ENCODE results near the gene ANKK1.

ANKK1 gene

DNA sequence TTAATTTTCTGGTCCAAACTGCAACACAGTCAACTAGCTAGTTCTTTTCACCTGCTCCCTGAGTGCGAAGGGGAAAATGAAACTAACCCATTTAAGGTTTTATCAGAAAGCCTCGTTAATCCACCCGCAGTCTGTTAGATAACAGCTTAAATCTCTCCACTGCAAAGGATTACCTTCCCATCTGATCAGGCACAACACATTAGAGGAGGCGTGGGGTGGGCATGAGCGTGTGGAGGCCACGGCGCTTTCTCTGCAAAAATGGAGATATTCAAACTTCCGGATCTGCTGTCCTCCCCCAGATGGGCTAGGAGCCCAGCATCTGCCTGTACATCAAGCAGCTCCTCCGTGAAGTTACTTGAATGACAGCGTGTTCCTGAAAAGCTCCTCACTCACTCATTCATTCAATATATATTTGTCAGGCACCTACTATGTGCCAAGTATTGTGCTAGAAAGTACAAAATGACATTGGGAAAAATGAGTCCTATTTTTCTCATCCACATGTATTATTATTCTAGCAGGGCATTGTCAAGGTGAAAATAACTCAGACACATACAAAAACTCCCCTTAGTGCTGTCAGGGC lies 13.5 kb upstream of the ANKK1 start:
- no peak for TF ChIP-seq CTCF (IDR thresholded peaks at IDR 0.05; ENCODE audit: low read depth, low read length, missing control alignments)
- in situ Hi-C loops (cut with HindIII; ENCODE audit: low sequenced_read_pairs), result no loop called here
- no peak overlapping the region for H3K4me3 ChIP-seq (ENCODE audit: low read depth, low read length)
- no peak for DNase-seq (ENCODE audit: low read depth)

DNA sequence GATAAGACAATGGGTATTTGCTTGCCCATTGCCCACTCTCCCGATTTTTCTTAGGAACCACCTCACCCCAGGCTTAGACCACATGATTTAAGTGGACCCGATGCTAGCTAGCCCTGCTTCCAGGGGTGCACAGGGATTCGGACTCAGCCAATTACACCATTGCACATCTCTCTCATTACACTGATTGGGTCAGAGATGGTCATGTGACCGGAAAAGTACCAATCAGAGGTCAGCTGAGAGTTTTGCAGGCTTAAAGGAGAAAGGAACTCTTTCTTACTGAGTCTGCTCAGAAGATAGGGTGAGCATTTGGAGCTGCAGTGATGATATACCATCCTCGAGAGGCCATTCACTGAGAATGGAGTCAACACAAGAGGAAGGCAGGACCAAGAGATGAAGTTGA lies 12.2 kb upstream of the ANKK1 start:
- no peak for TF ChIP-seq CTCF (IDR thresholded peaks at IDR 0.05; ENCODE audit: low read depth, low read length, missing control alignments)
- no peak overlapping the region for H3K4me3 ChIP-seq (ENCODE audit: low read depth, low read length)
- in situ Hi-C loops (cut with HindIII; ENCODE audit: low sequenced_read_pairs), result no loop called here
- no peak for DNase-seq (ENCODE audit: low read depth)

DNA sequence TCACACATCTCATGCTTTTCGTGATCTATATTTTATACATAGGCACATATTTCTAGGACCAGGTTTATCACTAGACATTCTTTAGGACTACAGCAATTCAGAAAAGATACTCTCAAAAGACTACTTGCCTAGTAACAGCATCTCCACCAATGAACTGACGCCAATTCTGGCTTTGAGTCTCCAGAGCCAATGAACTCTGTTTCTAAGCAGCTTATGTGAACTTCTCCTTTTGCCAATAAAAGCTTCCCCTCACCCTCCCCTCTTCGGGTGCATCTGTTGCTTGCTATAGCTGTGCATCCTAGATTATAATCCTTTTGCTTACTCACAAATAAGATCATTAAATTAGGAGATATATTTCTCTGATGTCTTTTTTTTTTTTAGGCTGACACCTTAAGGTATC lies 11.4 kb upstream of the ANKK1 start:
- no peak for DNase-seq (ENCODE audit: low read depth)
- in situ Hi-C loops (cut with HindIII; ENCODE audit: low sequenced_read_pairs), result no loop called here
- no peak for TF ChIP-seq CTCF (IDR thresholded peaks at IDR 0.05; ENCODE audit: low read depth, low read length, missing control alignments)
- H3K4me3 ChIP-seq (ENCODE audit: low read depth, low read length), result no peak overlapping the region

DNA sequence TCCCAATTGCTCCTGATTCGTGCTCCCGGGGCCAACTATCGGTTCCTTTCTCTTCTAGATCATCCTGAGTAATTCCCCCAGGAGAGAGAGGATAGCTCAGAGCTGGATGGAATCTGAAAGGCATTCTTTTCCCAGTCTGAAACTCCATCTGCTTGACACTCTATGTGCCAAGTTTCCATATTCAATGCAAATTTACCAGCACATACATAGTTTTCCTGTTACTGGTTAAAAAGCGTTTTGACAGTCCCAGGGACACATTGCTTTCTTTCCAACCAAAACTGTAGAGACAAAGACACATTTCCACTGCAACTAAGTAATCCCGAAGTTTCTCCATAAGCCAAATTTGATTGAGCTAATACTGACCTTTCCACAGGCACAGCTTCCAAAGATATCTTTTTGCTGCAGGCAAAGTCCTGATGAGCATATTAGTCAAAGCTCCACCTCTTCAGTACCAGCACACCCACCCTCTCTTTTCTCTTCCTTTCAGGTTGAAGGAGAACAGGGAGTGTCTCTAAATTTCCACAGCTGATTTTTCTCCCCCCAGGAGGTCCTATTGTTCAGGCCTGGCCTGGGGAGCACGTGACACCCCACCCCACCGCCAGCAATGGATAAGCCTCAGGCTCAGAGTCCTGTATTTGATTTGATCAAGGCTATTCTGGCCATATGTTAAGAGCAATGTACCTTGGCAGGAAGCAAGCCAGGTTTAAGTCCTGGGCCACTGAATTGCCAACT lies 9.7 kb upstream of the ANKK1 start:
- DNase-seq (ENCODE audit: low read depth), result no peak
- no peak overlapping the region for H3K4me3 ChIP-seq (ENCODE audit: low read depth, low read length)
- no peak for TF ChIP-seq CTCF (IDR thresholded peaks at IDR 0.05; ENCODE audit: low read depth, low read length, missing control alignments)
- in situ Hi-C loops (cut with HindIII; ENCODE audit: low sequenced_read_pairs), result no loop called here

- H3K4me3 ChIP-seq (ENCODE audit: low read depth, low read length), result no peak overlapping the region
- in situ Hi-C loops (cut with HindIII; ENCODE audit: low sequenced_read_pairs), result no loop called here
- TF ChIP-seq CTCF (IDR thresholded peaks at IDR 0.05; ENCODE audit: low read depth, low read length, missing control alignments), result no peak
- no peak for DNase-seq (ENCODE audit: low read depth)
Observed at GRCh38 chr11:113378692-113379091, 8.9 kb upstream of the ANKK1 start.

DNA sequence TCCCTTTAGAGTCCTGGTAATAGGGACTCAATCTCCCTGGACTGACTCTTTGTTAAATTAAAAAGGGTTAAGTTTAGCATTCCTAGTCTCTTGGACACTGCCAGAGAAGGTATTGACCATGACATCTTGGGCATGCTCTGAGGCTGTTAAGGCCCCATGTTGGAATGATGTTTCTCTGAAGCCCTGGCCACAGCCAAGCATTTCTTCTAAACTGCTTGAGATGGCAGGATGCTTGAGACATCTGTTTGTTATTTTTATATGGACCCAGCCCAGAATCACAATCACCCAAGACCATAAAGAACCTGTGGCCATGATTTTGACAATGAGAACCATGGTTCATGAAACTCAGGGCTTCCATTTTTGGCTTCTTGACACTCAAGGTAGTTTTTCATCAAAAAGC lies 5.5 kb upstream of the ANKK1 start:
- in situ Hi-C loops (cut with HindIII; ENCODE audit: low sequenced_read_pairs), result no loop called here

More for the DNA sequence above, 5.5 kb upstream of the ANKK1 start:
- no peak overlapping the region for H3K4me3 ChIP-seq (ENCODE audit: low read depth, low read length)
- DNase-seq (ENCODE audit: low read depth), result no peak
- no peak for TF ChIP-seq CTCF (IDR thresholded peaks at IDR 0.05; ENCODE audit: low read depth, low read length, missing control alignments)

Data from astrocyte of the cerebellum (primary cell).